RWPE2 (cell line): ENCODE results near the gene FAAP100.
A peak's percentile ranks its signal among the peaks of the same experiment; 100 is the strongest.

Source experiments
- ATAC-seq: fragments of 200-7000 bp; cut with Tn5 transposase; 3 replicates; pipeline ENCODE4 v1.9.1; 2021; ENCODE audit warnings: low read depth
- DNase-seq: peaks from one replicate; pipeline ENCODE4 v3.0.0-alpha.2; 2020; ENCODE audit warnings: low spot score
- H3K27ac ChIP-seq: fragments of 450-650 bp; 2 replicates; pipeline ENCODE4 v1.5.1; 2017; ENCODE audit warnings: mild to moderate bottlenecking; ENCODE audit not compliant: poor library complexity, severe bottlenecking
- H3K27me3 ChIP-seq: fragments of 250-450 bp; sonication (Bioruptor Pico); 2 replicates; pipeline ENCODE4 v1.5.1; 2021; ENCODE audit warnings: mild to moderate bottlenecking, moderate library complexity; ENCODE audit not compliant: insufficient read depth, poor library complexity, severe bottlenecking
- H3K36me3 ChIP-seq: fragments of 250-450 bp; sonication (Bioruptor Pico); 2 replicates; pipeline ENCODE4 v1.5.1; 2020; ENCODE audit warnings: low read depth, mild to moderate bottlenecking, moderate library complexity
- H3K4me1 ChIP-seq: fragments of 250-450 bp; sonication (Bioruptor Pico); 2 replicates; pipeline ENCODE4 v1.5.1; 2021; ENCODE audit warnings: mild to moderate bottlenecking, moderate library complexity; ENCODE audit not compliant: insufficient read depth, poor library complexity, severe bottlenecking
- H3K4me3 ChIP-seq: fragments of 250-450 bp; sonication (Bioruptor Pico); 2 replicates; pipeline ENCODE4 v1.5.1; 2021; ENCODE audit warnings: mild to moderate bottlenecking, moderate library complexity; ENCODE audit not compliant: severe bottlenecking
- H3K9me3 ChIP-seq: fragments of 250-450 bp; sonication (Bioruptor Pico); 2 replicates; pipeline ENCODE4 v1.5.1; 2021; ENCODE audit warnings: mild to moderate bottlenecking, moderate library complexity; ENCODE audit not compliant: severe bottlenecking
- TF ChIP-seq, protein P1 (sequence below): fragments of 450-650 bp; IDR thresholded peaks from one replicate; pipeline ENCODE4 v1.5.1; 2017; ENCODE audit warnings: mild to moderate bottlenecking, moderate library complexity; ENCODE audit not compliant: poor library complexity, severe bottlenecking

FAAP100 gene

DNA sequence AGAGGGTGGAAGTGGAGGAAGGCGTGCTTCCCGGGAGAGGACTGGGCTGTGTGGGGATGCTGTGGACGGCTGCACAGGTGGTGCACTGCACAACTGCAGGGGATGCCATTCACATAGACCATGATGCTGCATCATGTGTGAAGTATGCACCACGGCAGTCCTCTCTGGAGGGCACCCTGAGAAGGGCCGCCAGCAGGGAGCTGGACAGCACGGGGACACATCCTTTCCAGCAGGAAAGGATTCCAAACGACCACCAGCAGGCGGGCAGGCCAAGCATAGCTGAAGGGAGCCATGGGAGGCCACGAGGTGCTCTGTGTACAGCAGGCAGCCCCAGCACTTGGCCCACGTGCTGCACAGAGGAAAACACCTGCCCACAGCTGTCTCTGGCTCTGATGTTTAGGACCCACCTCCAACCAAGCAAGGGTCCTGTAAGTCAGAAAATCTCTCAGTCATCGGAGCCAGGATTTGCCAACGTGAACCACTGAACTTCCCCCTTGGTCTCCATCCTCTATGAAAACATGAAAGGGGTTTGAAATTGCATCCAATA, 49.6 kb downstream of the FAAP100 start:
- TF ChIP-seq, protein P1, sequence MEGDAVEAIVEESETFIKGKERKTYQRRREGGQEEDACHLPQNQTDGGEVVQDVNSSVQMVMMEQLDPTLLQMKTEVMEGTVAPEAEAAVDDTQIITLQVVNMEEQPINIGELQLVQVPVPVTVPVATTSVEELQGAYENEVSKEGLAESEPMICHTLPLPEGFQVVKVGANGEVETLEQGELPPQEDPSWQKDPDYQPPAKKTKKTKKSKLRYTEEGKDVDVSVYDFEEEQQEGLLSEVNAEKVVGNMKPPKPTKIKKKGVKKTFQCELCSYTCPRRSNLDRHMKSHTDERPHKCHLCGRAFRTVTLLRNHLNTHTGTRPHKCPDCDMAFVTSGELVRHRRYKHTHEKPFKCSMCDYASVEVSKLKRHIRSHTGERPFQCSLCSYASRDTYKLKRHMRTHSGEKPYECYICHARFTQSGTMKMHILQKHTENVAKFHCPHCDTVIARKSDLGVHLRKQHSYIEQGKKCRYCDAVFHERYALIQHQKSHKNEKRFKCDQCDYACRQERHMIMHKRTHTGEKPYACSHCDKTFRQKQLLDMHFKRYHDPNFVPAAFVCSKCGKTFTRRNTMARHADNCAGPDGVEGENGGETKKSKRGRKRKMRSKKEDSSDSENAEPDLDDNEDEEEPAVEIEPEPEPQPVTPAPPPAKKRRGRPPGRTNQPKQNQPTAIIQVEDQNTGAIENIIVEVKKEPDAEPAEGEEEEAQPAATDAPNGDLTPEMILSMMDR, result no peak
- Histone ChIP-seq H3K4me3 (no peak overlapping the region), H3K9me3 (no peaks in the 10 kb centered on the region), H3K4me1 (no peaks in the 10 kb centered on the region), H3K27me3 (no peaks in the 10 kb centered on the region), H3K36me3 (no peaks in the 10 kb centered on the region), H3K27ac (no peak overlapping the region)
- peak; percentile 62 for DNase-seq
- ATAC-seq, result no peak

DNA sequence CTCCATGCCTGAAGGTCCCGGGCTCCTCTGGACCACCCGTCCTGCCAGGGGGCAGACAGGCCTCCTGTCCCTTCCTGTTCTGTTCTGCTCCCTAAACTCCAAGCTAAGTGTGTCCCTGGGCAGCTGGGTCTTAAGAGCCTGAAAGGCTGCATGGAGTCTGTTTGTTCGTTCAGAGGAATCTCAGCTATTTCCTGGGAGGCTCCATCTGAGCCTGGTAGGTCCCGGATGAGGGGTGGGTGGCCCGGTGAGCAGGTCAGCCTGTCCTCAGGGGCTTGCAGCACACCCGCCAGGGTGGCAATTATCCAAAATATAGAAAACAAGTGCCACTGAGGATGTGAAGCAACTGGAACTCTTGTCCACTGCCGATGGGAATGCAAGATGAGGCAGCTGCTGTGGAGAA, 52.1 kb downstream of the FAAP100 start:
- Histone ChIP-seq H3K27ac (no peak overlapping the region), H3K4me1 (no peaks in the 10 kb centered on the region), H3K27me3 (no peaks in the 10 kb centered on the region), H3K4me3 (no peak overlapping the region), H3K36me3 (no peaks in the 10 kb centered on the region), H3K9me3 (no peaks in the 10 kb centered on the region)
- TF ChIP-seq, protein P1, result no peak
- DNase-seq (no peak), ATAC-seq (peak; percentile 30)

DNA sequence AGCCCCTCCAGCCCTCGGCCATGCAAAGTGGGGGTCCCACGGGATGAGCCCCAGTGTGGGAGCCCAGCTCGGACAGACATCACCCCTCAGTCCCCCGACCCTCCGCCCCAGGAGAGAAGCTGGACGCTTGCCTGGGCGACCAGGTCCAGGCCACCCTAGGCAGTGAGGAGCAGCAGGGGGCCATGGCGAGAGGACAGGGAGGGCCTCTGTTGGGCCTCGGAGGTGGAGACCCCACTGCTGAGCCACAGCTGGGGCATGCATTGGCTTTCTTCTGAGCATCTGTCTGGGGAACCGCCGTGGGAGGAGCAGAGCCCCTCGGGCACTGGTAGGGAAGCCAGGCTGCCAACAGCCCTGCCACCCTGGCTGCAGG, 52.6 kb downstream of the FAAP100 start:
- Histone ChIP-seq H3K4me3 (no peak overlapping the region), H3K36me3 (no peaks in the 10 kb centered on the region), H3K27ac (no peak overlapping the region), H3K27me3 (no peaks in the 10 kb centered on the region), H3K9me3 (no peaks in the 10 kb centered on the region), H3K4me1 (no peaks in the 10 kb centered on the region)
- ATAC-seq (peak; percentile 3; the same call in 1 of the 3 replicates), DNase-seq (peak; percentile 61)
- TF ChIP-seq, protein P1, result no peak

DNA sequence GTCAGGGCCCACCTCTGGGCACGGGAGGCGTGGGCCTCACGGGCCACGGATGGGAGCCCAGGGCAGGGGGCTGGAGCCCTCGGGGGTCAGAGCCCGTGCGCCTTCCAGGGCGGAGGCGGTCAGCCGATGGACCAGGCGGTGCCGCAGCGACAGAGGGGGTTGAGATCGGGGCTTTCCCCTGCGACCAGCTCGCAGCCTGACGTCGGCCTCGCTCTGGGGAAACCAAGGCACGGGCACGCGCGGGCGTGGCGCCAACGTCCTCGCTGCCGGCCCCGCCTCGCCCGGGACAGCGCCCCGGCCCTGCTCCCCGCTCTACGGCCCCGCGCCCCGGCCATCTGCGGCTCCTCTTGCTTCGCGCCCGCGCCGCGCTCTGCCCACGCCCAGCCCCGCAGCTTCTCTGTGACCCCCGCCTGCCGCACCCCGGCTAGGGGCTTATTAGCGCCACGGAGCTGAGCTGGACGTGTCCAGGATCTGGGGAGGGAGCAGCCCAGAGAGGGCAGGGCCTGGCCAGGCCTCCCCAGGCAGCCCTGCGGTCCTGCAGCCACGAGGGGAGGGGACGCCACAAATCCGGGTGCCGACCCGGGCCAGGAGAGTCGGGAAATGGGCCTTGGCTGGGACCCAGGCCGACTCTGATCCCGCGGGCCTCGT, 53.1 kb downstream of the FAAP100 start:
- Histone ChIP-seq H3K27ac (no peak overlapping the region), H3K9me3 (no peaks in the 10 kb centered on the region), H3K4me1 (no peaks in the 10 kb centered on the region), H3K36me3 (no peaks in the 10 kb centered on the region), H3K4me3 (no peak overlapping the region), H3K27me3 (no peaks in the 10 kb centered on the region)
- ATAC-seq (no peak), DNase-seq (peak; percentile 59)
- TF ChIP-seq, protein P1, result no peak
